ENCODE results near the gene USP47. TPM values are rescaled to one million over a fixed set of nuclear protein-coding genes. Genes with fewer than 3 reads are reported as not detected.

Gene USP47
- polyA plus RNA-seq, 1 donor from 2014 or later = 92.6 TPM

DNA sequence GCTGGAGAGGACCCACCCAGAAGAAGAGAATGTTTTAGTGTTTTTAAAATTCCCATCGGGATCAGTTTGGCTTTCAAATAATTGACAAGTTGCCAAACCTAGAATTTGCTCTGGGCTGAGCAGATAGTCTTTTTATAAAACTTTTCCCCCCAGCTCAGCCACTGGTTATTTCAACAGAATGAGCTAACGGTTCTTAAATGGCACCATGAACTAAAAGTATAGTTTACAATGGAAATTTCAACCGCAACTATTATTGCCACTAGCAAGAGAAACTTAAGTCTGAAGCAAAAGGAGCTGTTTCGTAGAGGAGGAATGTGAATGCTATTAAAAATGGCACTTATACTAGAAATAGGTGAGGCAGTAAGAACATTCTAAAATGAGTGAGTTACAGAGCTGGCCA, 163.3 kb downstream of the USP47 start:
- Histone ChIP-seq H3K36me3 (ENCODE audit: insufficient read depth, low read length) (no peaks in the 10 kb centered on the region), H3K4me3 (ENCODE audit: low read length) (no peak overlapping the region), H3F3A (ENCODE audit: insufficient read depth, low read length, poor library complexity, severe bottlenecking) (no peaks in the 10 kb centered on the region), H2AFZ (ENCODE audit: low read depth, low read length) (no peak overlapping the region), H3K9me3 (ENCODE audit: low read length) (no peaks in the 10 kb centered on the region), H3K79me2 (replicated peaks; ENCODE audit: insufficient read depth, low read length) (no peaks in the 10 kb centered on the region), H4K20me1 (ENCODE audit: insufficient read depth) (no peaks in the 10 kb centered on the region), H3K27me3 (ENCODE audit: insufficient read depth, low read depth, low read length) (peaks cover 18% of the 10 kb centered on the region), H3K27ac (ENCODE audit: low read length) (no peak overlapping the region), H3K9me2 (ENCODE audit: insufficient read depth, low read length) (no peaks in the 10 kb centered on the region), H3K4me2 (ENCODE audit: low read length) (no peak overlapping the region), H3K9ac (ENCODE audit: low read length) (no peak overlapping the region)
- TF ChIP-seq TAF1 (IDR thresholded peaks at IDR 0.05; ENCODE audit: low read depth) (no peak), RAD21 (conservative IDR thresholded peaks at IDR 0.05) (no peak), EP300 (conservative IDR thresholded peaks at IDR 0.05; ENCODE audit: poor library complexity, severe bottlenecking) (no peak), MXI1 (conservative IDR thresholded peaks at IDR 0.05; ENCODE audit: poor library complexity, severe bottlenecking) (no peak), SMC3 (conservative IDR thresholded peaks at IDR 0.05; ENCODE audit: poor library complexity) (no peak), POLR2AphosphoS5 (IDR thresholded peaks at IDR 0.05) (no peak), EZH2 (IDR thresholded peaks at IDR 0.05; ENCODE audit: borderline replicate concordance, insufficient read depth, low read length, poor library complexity, severe bottlenecking) (no peak)
- TF ChIP-seq, protein P1, sequence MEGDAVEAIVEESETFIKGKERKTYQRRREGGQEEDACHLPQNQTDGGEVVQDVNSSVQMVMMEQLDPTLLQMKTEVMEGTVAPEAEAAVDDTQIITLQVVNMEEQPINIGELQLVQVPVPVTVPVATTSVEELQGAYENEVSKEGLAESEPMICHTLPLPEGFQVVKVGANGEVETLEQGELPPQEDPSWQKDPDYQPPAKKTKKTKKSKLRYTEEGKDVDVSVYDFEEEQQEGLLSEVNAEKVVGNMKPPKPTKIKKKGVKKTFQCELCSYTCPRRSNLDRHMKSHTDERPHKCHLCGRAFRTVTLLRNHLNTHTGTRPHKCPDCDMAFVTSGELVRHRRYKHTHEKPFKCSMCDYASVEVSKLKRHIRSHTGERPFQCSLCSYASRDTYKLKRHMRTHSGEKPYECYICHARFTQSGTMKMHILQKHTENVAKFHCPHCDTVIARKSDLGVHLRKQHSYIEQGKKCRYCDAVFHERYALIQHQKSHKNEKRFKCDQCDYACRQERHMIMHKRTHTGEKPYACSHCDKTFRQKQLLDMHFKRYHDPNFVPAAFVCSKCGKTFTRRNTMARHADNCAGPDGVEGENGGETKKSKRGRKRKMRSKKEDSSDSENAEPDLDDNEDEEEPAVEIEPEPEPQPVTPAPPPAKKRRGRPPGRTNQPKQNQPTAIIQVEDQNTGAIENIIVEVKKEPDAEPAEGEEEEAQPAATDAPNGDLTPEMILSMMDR (IDR thresholded peaks at IDR 0.05; ENCODE audit: poor library complexity, severe bottlenecking) = no peak
- TF ChIP-seq, protein P2, sequence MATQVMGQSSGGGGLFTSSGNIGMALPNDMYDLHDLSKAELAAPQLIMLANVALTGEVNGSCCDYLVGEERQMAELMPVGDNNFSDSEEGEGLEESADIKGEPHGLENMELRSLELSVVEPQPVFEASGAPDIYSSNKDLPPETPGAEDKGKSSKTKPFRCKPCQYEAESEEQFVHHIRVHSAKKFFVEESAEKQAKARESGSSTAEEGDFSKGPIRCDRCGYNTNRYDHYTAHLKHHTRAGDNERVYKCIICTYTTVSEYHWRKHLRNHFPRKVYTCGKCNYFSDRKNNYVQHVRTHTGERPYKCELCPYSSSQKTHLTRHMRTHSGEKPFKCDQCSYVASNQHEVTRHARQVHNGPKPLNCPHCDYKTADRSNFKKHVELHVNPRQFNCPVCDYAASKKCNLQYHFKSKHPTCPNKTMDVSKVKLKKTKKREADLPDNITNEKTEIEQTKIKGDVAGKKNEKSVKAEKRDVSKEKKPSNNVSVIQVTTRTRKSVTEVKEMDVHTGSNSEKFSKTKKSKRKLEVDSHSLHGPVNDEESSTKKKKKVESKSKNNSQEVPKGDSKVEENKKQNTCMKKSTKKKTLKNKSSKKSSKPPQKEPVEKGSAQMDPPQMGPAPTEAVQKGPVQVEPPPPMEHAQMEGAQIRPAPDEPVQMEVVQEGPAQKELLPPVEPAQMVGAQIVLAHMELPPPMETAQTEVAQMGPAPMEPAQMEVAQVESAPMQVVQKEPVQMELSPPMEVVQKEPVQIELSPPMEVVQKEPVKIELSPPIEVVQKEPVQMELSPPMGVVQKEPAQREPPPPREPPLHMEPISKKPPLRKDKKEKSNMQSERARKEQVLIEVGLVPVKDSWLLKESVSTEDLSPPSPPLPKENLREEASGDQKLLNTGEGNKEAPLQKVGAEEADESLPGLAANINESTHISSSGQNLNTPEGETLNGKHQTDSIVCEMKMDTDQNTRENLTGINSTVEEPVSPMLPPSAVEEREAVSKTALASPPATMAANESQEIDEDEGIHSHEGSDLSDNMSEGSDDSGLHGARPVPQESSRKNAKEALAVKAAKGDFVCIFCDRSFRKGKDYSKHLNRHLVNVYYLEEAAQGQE (IDR thresholded peaks at IDR 0.05; ENCODE audit: borderline replicate concordance) = no peak

DNA sequence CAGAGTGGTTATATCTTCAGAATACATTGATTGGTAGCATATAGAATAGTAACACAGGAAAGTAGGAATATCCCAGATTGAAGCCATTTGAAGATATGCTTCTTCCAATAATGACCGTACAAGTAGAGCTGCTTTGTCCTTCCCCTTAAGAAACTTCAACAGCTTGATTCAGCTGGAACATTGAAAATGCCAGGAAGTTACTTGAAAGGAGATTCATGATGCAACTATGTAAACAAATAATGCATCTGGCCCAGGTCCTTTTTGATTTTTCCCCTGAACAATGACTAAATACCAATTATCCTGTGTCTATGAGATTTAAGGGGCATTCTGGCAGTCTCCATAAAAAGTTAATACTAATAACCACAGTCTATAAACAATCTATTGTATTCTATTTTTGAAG, 163.7 kb downstream of the USP47 start:
- Histone ChIP-seq H3K79me2 (replicated peaks; ENCODE audit: insufficient read depth, low read length) (no peaks in the 10 kb centered on the region), H3K36me3 (ENCODE audit: insufficient read depth, low read length) (no peaks in the 10 kb centered on the region), H4K20me1 (ENCODE audit: insufficient read depth) (no peaks in the 10 kb centered on the region), H3K27me3 (ENCODE audit: insufficient read depth, low read depth, low read length) (peaks cover 18% of the 10 kb centered on the region), H3K27ac (ENCODE audit: low read length) (no peak overlapping the region), H3K9ac (ENCODE audit: low read length) (no peak overlapping the region), H2AFZ (ENCODE audit: low read depth, low read length) (no peak overlapping the region), H3K9me3 (ENCODE audit: low read length) (no peaks in the 10 kb centered on the region), H3K4me3 (ENCODE audit: low read length) (no peak overlapping the region), H3F3A (ENCODE audit: insufficient read depth, low read length, poor library complexity, severe bottlenecking) (no peaks in the 10 kb centered on the region), H3K4me2 (ENCODE audit: low read length) (no peak overlapping the region), H3K9me2 (ENCODE audit: insufficient read depth, low read length) (no peaks in the 10 kb centered on the region)
- TF ChIP-seq SMC3 (conservative IDR thresholded peaks at IDR 0.05; ENCODE audit: poor library complexity) = no peak
- TF ChIP-seq RAD21 (conservative IDR thresholded peaks at IDR 0.05) = no peak
